Measurements from ENCODE around the gene FBXW4. TPM values are rescaled to one million over a fixed set of nuclear protein-coding genes. Genes with fewer than 3 reads are reported as not detected.

FBXW4 gene
- total RNA-seq, 1 experiment from 2014 or later = 38.4 TPM

DNA sequence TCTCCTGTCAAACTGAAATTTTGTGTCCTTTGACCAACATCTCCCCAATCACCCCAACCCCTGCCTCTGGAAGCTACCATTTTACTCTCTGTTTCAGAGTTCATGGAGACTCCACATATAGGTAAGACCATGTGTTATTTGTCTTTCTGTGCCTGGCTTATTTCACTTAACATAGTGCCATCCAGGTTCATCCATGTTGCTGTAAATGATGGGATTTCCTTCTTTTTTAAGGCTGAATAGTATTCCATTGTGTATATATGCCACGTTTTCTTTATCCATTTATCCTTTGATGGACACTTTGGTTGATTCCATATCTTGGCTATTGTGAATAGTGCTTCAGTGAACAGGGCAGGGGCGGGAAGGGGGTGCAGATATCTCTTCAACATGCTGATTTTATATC, 18.0 kb upstream of the FBXW4 start:
- Histone ChIP-seq H3K36me3 (no peaks in the 10 kb centered on the region), H3K4me1 (peaks cover 28% of the 10 kb centered on the region), H3K4me3 (no peak overlapping the region), H3K27me3 (no peaks in the 10 kb centered on the region), H3K9me3 (replicated peaks) (no peaks in the 10 kb centered on the region), H3K27ac (no peak overlapping the region)
- no peak for DNase-seq

- no peak for DNase-seq
- Histone ChIP-seq H3K9me3 (replicated peaks) (no peaks in the 10 kb centered on the region), H3K4me1 (peaks cover 32% of the 10 kb centered on the region), H3K4me3 (no peak overlapping the region), H3K27me3 (no peaks in the 10 kb centered on the region), H3K27ac (no peak overlapping the region; the same call in 1 of the 2 replicates), H3K36me3 (no peaks in the 10 kb centered on the region)
These were observed 15.8 kb upstream of the FBXW4 start for GRCh38 chr10:101710793-101711192.

DNA sequence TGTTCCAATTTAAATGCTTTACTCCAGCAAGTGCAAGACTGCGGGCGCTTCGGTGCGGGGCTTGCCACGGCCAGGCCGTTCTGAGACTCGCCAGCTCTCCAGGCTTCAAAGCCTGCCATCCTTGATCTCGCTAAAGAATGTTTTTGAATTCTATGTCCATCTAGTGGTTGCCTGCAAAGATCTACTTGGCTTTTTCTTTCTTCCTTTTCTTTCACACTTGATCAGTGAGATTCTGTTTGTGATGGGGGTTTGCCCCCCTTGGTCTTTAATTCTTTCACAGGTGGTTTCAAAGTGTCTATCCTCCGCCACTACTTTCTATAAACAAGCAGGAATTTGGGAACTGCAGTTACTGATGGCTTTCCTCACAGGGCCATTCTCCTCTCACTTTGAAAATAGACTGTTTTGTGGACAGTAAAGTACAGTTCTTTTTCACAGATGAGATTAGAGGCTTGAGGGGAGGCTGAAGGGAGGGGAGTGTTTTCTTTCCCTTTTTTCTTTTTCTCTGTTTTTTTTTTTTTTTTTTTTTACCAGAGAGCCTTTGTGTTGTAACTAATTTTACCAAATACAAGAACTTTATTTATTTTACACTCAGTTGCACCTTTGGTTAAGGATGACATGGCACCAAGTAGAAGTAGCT, 15.2 kb upstream of the FBXW4 start:
- Histone ChIP-seq H3K9me3 (replicated peaks) (no peaks in the 10 kb centered on the region), H3K27ac (peak overlapping the region; percentile 56), H3K4me3 (peak overlapping the region; percentile 45), H3K4me1 (peaks cover 38% of the 10 kb centered on the region), H3K36me3 (no peaks in the 10 kb centered on the region), H3K27me3 (no peaks in the 10 kb centered on the region)
- DNase-seq = peak in 1 of 2 experiments; percentile 73

- DNase-seq = peak in 1 of 2 experiments; percentile 88
- peak overlapping the region; percentile 45 for H3K4me3 ChIP-seq
- peak overlapping the region; percentile 56 for H3K27ac ChIP-seq
These were observed 14.5 kb upstream of the FBXW4 start for GRCh38 chr10:101709359-101710058.

GRCh38 chr10:101708870-101709269, 13.9 kb upstream of the FBXW4 start:
- peaks cover 51% of the 10 kb centered on the region for H3K4me1 ChIP-seq

More at GRCh38 chr10:101709359-101710058, 14.5 kb upstream of the FBXW4 start:
- Histone ChIP-seq H3K36me3 (no peaks in the 10 kb centered on the region), H3K9me3 (replicated peaks) (no peaks in the 10 kb centered on the region), H3K27me3 (no peaks in the 10 kb centered on the region), H3K4me1 (peaks cover 45% of the 10 kb centered on the region)

GRCh38 chr10:101708073-101708472, 13.1 kb upstream of the FBXW4 start:
- Histone ChIP-seq H3K9me3 (replicated peaks) (no peaks in the 10 kb centered on the region), H3K27me3 (no peaks in the 10 kb centered on the region), H3K4me3 (no peak overlapping the region), H3K36me3 (no peaks in the 10 kb centered on the region), H3K4me1 (peaks cover 59% of the 10 kb centered on the region), H3K27ac (no peak overlapping the region)
- DNase-seq = peak in 1 of 2 experiments; percentile 45

More at GRCh38 chr10:101708870-101709269, 13.9 kb upstream of the FBXW4 start:
- Histone ChIP-seq H3K27me3 (no peaks in the 10 kb centered on the region), H3K4me3 (no peak overlapping the region), H3K27ac (no peak overlapping the region; the same call in 1 of the 2 replicates), H3K36me3 (no peaks in the 10 kb centered on the region), H3K9me3 (replicated peaks) (no peaks in the 10 kb centered on the region)
- DNase-seq = no peak

- Histone ChIP-seq H3K27ac (peak overlapping the region; percentile 66), H3K27me3 (no peaks in the 10 kb centered on the region)
These were observed 9.4 kb upstream of the FBXW4 start for GRCh38 chr10:101704331-101704730.

GRCh38 chr10:101696632-101697031, 1.7 kb upstream of the FBXW4 start:
- DNase-seq = no peak
- no peaks in the 10 kb centered on the region for H3K27me3 ChIP-seq
- no peaks in the 10 kb centered on the region for H3K9me3 ChIP-seq (replicated peaks)
- H3K4me3 ChIP-seq = no peak overlapping the region
- H3K4me1 ChIP-seq = peaks cover 24% of the 10 kb centered on the region
- H3K27ac ChIP-seq = no peak overlapping the region
- no peaks in the 10 kb centered on the region; the same call in 1 of the 2 replicates for H3K36me3 ChIP-seq

More at GRCh38 chr10:101704331-101704730, 9.4 kb upstream of the FBXW4 start:
- peak; percentile 94 to 99 for DNase-seq
- H3K9me3 ChIP-seq (replicated peaks) = no peaks in the 10 kb centered on the region
- peaks cover 58% of the 10 kb centered on the region for H3K4me1 ChIP-seq
- H3K36me3 ChIP-seq = no peaks in the 10 kb centered on the region
- no peak overlapping the region for H3K4me3 ChIP-seq

- Histone ChIP-seq H3K4me3 (peak overlapping the region; percentile 87), H3K27ac (peak overlapping the region; percentile 96; the same call in 1 of the 2 replicates), H3K36me3 (no peaks in the 10 kb centered on the region; the same call in 1 of the 2 replicates), H3K4me1 (peaks cover 35% of the 10 kb centered on the region), H3K9me3 (replicated peaks) (no peaks in the 10 kb centered on the region), H3K27me3 (no peaks in the 10 kb centered on the region)
- DNase-seq = no peak
These were observed 477 bp upstream of the FBXW4 start for GRCh38 chr10:101695404-101695890.

GRCh38 chr10:101693978-101694673, 844 bp downstream of the FBXW4 start:
- DNase-seq = peak; percentile 80 to 85
- Histone ChIP-seq H3K36me3 (no peaks in the 10 kb centered on the region; the same call in 1 of the 2 replicates), H3K27ac (peak overlapping the region; percentile 96), H3K4me1 (peaks cover 49% of the 10 kb centered on the region), H3K27me3 (no peaks in the 10 kb centered on the region), H3K4me3 (peak overlapping the region; percentile 87), H3K9me3 (replicated peaks) (no peaks in the 10 kb centered on the region)

DNA sequence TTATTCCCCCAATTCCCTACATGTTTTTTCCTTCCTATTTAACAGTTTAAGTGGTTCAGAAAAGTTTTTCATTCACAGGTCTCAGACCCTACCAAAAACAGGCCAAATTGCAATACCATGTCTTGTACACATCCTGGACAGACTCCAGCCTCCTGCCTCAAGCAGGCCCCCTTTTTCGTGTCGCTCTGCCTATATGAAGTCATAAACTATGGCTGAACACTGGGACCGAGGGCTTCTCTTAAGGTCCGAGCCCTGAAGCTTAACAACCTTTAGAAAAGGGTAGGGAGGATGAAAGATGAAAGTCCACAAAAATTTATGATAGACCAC, 1.4 kb downstream of the FBXW4 start:
- no peaks in the 10 kb centered on the region for H3K9me3 ChIP-seq (replicated peaks)
- peak overlapping the region; percentile 87 for H3K4me3 ChIP-seq
- H3K36me3 ChIP-seq = no peaks in the 10 kb centered on the region; the same call in 1 of the 2 replicates
- peak in 1 of 2 experiments; percentile 79 for DNase-seq
- peak overlapping the region; percentile 96 for H3K27ac ChIP-seq
- no peaks in the 10 kb centered on the region for H3K27me3 ChIP-seq
- H3K4me1 ChIP-seq = peaks cover 54% of the 10 kb centered on the region

DNA sequence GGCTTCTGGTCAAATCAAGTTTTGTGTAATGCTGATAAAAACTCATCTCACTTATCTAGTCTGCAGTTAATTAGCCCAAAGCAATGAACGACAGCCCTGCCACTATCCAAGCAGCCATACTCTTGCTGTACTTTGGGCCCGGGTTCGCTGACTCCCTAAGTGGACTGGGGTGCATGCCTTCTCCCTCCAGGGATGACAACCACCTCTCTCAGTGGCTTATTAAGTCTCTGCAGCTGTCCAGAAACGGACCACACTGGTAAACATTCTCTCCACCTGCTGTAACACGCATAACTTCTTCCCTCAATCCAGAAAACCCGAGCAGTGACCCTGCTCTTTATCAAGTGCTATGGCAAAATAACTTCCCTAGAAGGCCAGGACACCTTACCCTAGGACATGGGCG, 3.9 kb downstream of the FBXW4 start:
- Histone ChIP-seq H3K36me3 (no peaks in the 10 kb centered on the region; the same call in 1 of the 2 replicates), H3K27me3 (no peaks in the 10 kb centered on the region), H3K4me1 (peaks cover 72% of the 10 kb centered on the region), H3K9me3 (replicated peaks) (no peaks in the 10 kb centered on the region), H3K27ac (peak overlapping the region; percentile 49), H3K4me3 (no peak overlapping the region)
- DNase-seq = peak; percentile 88 to 97

DNA sequence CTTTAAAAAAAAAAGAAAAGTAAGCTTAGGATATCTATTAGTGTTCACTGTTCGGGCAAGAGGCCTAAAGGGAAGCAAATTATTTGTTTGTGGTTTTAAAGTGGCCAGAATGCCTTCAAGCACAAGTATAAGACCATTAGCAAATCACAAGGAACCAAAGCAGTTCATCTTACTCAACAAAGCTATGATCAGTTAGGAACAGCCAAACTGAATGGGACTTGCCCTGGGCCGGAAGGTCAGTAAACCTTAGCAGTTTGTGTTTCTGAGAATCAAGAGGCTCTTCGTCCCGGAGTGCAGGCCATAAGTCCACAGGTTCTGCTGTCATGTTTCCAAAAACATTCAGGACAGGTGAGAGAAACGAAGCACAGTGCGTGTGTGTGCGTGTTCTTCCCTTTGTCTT, 4.5 kb downstream of the FBXW4 start:
- peak in 1 of 2 experiments; percentile 45 for DNase-seq
- H3K4me1 ChIP-seq = peaks cover 75% of the 10 kb centered on the region
- peak overlapping the region; percentile 49 for H3K27ac ChIP-seq

GRCh38 chr10:101687071-101687658, 7.8 kb downstream of the FBXW4 start:
- peak; percentile 91 to 98 for DNase-seq
- peak overlapping the region; percentile 65 for H3K27ac ChIP-seq

More for the DNA sequence above, 4.5 kb downstream of the FBXW4 start:
- Histone ChIP-seq H3K4me3 (no peak overlapping the region), H3K36me3 (peaks cover 2% of the 10 kb centered on the region; the same call in 1 of the 2 replicates), H3K9me3 (replicated peaks) (no peaks in the 10 kb centered on the region), H3K27me3 (no peaks in the 10 kb centered on the region)

More at GRCh38 chr10:101687071-101687658, 7.8 kb downstream of the FBXW4 start:
- H3K27me3 ChIP-seq = no peaks in the 10 kb centered on the region
- peaks cover 4% of the 10 kb centered on the region; the same call in 1 of the 2 replicates for H3K36me3 ChIP-seq
- no peak overlapping the region for H3K4me3 ChIP-seq
- no peaks in the 10 kb centered on the region for H3K9me3 ChIP-seq (replicated peaks)
- H3K4me1 ChIP-seq = peaks cover 91% of the 10 kb centered on the region
